Muscle layer of duodenum (tissue), 2 donors: ENCODE data around the gene OR2T12.
"Not testable (repeated sequence)": the region's sequence is repeated elsewhere in the genome, so short reads cannot be mapped to it uniquely, and the experiment has no call there.

Experiments used
- H3K27ac ChIP-seq: one replicate; pipeline ENCODE4 v1.7.0; 2013; ENCODE audit warnings: mild to moderate bottlenecking, low read length
- H3K27me3 ChIP-seq: one replicate; pipeline ENCODE4 v1.7.0; 2013; ENCODE audit warnings: low read depth, mild to moderate bottlenecking, control low read depth, low read length
- H3K36me3 ChIP-seq, 2 donors: one replicate each; pipeline ENCODE4 v1.7.0; 2013; ENCODE audit warnings: low read length in 2 of 2, control low read depth in 1 of 2, mild to moderate bottlenecking in 1 of 2; ENCODE audit not compliant: insufficient read depth in 2 of 2, control insufficient read depth in 1 of 2
- H3K4me1 ChIP-seq, 2 donors: one replicate each; pipeline ENCODE4 v1.7.0; 2013; ENCODE audit warnings: low read length in 2 of 2, mild to moderate bottlenecking in 2 of 2, control low read depth in 1 of 2, moderate library complexity in 1 of 2; ENCODE audit not compliant: insufficient read depth in 2 of 2, control insufficient read depth in 1 of 2
- H3K4me3 ChIP-seq, 2 donors: one replicate each; pipeline ENCODE4 v1.7.0; 2013; ENCODE audit warnings: low read length in 2 of 2, low read depth in 1 of 2, mild to moderate bottlenecking in 1 of 2
- H3K9me3 ChIP-seq, 2 donors: one replicate each; pipeline ENCODE4 v1.7.0; 2013; ENCODE audit warnings: low read length in 2 of 2, control low read depth in 1 of 2, mild to moderate bottlenecking in 1 of 2; ENCODE audit not compliant: control insufficient read depth in 1 of 2
- donor health status: healthy.

OR2T12 gene

GRCh38 chr1:248259309-248259708, 43.9 kb downstream of the OR2T12 start:
- H3K9me3 ChIP-seq, H3K27ac ChIP-seq, H3K27me3 ChIP-seq, H3K4me1 ChIP-seq, H3K36me3 ChIP-seq, H3K4me3 ChIP-seq: not testable (repeated sequence)

GRCh38 chr1:248243204-248243603, 60.0 kb downstream of the OR2T12 start:
- Histone ChIP-seq H3K9me3 (no peaks in the 10 kb centered on the region), H3K27me3 (no peaks in the 10 kb centered on the region), H3K36me3 (no peaks in the 10 kb centered on the region), H3K4me3 (no peak overlapping the region), H3K27ac (no peak overlapping the region), H3K4me1 (no peaks in the 10 kb centered on the region)
